Trophoblast cell (in vitro differentiated cells and primary cell): ENCODE data around the gene UBAC2.

Experiments used
- DNase-seq, 2 donors: peaks; one replicate each; pipeline ENCODE4 v3.0.0-alpha.2; 2016
- H2AFZ ChIP-seq: 2 replicates; pipeline ENCODE4 v1.6.1; 2013; ENCODE audit warnings: low read length, moderate library complexity, mild to moderate bottlenecking; ENCODE audit not compliant: insufficient read depth, poor library complexity
- H2AK5ac ChIP-seq: 2 replicates; pipeline ENCODE4 v1.6.1; 2013; ENCODE audit warnings: mild to moderate bottlenecking, low read length
- H2BK120ac ChIP-seq: 2 replicates; pipeline ENCODE4 v1.6.1; 2013; ENCODE audit warnings: low read length, mild to moderate bottlenecking, moderate library complexity; ENCODE audit not compliant: insufficient read depth, poor library complexity
- H2BK12ac ChIP-seq: 2 replicates; pipeline ENCODE4 v1.6.1; 2013; ENCODE audit warnings: mild to moderate bottlenecking, low read length, moderate library complexity
- H2BK5ac ChIP-seq: 2 replicates; pipeline ENCODE4 v1.6.1; 2013; ENCODE audit warnings: low read length, low read depth, moderate library complexity, mild to moderate bottlenecking; ENCODE audit not compliant: poor library complexity
- H3K14ac ChIP-seq: 2 replicates; pipeline ENCODE4 v1.6.1; 2013; ENCODE audit warnings: mild to moderate bottlenecking, low read length
- H3K18ac ChIP-seq: 2 replicates; pipeline ENCODE4 v1.6.1; 2013; ENCODE audit warnings: mild to moderate bottlenecking, low read length
- H3K23ac ChIP-seq: 2 replicates; pipeline ENCODE4 v1.6.1; 2013; ENCODE audit warnings: low read length
- H3K27ac ChIP-seq: 2 replicates; pipeline ENCODE4 v1.5.1; 2013; ENCODE audit warnings: low read depth, mild to moderate bottlenecking, inconsistent platforms, low read length, moderate library complexity
- H3K27me3 ChIP-seq: 2 replicates; pipeline ENCODE4 v1.6.1; 2013; ENCODE audit warnings: inconsistent platforms, mild to moderate bottlenecking, low read length, moderate library complexity; ENCODE audit not compliant: insufficient read depth
- H3K36me3 ChIP-seq, 2 experiments: 1 replicate in 1 of 2; 2 replicates in 1 of 2; pipeline ENCODE4 v1.6.1; 2013; ENCODE audit warnings: low read length in 2 of 2, mild to moderate bottlenecking in 2 of 2, moderate library complexity in 1 of 2; ENCODE audit not compliant: insufficient read depth in 2 of 2, control insufficient read depth in 1 of 2
- H3K4ac ChIP-seq: 2 replicates; pipeline ENCODE4 v1.6.1; 2013; ENCODE audit warnings: low read depth, mild to moderate bottlenecking, low read length, moderate library complexity
- H3K4me1 ChIP-seq, 2 experiments: 1 replicate in 1 of 2; 2 replicates in 1 of 2; pipeline ENCODE4 v1.6.1; 2013; ENCODE audit warnings: low read length in 2 of 2, mild to moderate bottlenecking in 2 of 2, moderate library complexity in 1 of 2; ENCODE audit not compliant: insufficient read depth in 2 of 2, control insufficient read depth in 1 of 2
- H3K4me2 ChIP-seq: 2 replicates; pipeline ENCODE4 v1.6.1; 2013; ENCODE audit warnings: inconsistent platforms, mild to moderate bottlenecking, low read length, moderate library complexity
- H3K4me3 ChIP-seq: 2 replicates; pipeline ENCODE4 v1.5.1; 2013; ENCODE audit warnings: mild to moderate bottlenecking, low read depth, low read length, inconsistent platforms
- H3K79me1 ChIP-seq: one replicate; pipeline ENCODE4 v1.6.1; 2013; ENCODE audit warnings: low read length
- H3K79me2 ChIP-seq: 2 replicates; pipeline ENCODE4 v1.6.1; 2013; ENCODE audit warnings: low read length, mild to moderate bottlenecking; ENCODE audit not compliant: control insufficient read depth, insufficient read depth, poor library complexity
- H3K9ac ChIP-seq: 2 replicates; pipeline ENCODE4 v1.6.1; 2013; ENCODE audit warnings: mild to moderate bottlenecking, low read length
- H3K9me3 ChIP-seq: 2 replicates; pipeline ENCODE4 v1.6.1; 2013; ENCODE audit warnings: low read depth, mild to moderate bottlenecking, control low read depth, inconsistent platforms, low read length; ENCODE audit not compliant: insufficient read depth
- H4K12ac ChIP-seq: 2 replicates; pipeline ENCODE4 v1.6.1; 2013; ENCODE audit warnings: low read depth, mild to moderate bottlenecking, low read length, moderate library complexity
- H4K8ac ChIP-seq: 2 replicates; pipeline ENCODE4 v1.6.1; 2013; ENCODE audit warnings: low read depth, mild to moderate bottlenecking, low read length, moderate library complexity
- H4K91ac ChIP-seq: one replicate; pipeline ENCODE4 v1.6.1; 2013; ENCODE audit warnings: low read depth, mild to moderate bottlenecking, low read length, moderate library complexity
- WGBS: extraction: QIAGEN DNeasy Blood & Tissue Kit; methylation state at CpG from one replicate; pipeline ENCODE4 v1.1.7; 2013; ENCODE audit warnings: missing lambda C conversion rate; ENCODE audit not compliant: insufficient read length, insufficient coverage; ENCODE audit errors: extremely low coverage; 5-methylcytosine and 5-hydroxymethylcytosine counted together

UBAC2 gene

DNA sequence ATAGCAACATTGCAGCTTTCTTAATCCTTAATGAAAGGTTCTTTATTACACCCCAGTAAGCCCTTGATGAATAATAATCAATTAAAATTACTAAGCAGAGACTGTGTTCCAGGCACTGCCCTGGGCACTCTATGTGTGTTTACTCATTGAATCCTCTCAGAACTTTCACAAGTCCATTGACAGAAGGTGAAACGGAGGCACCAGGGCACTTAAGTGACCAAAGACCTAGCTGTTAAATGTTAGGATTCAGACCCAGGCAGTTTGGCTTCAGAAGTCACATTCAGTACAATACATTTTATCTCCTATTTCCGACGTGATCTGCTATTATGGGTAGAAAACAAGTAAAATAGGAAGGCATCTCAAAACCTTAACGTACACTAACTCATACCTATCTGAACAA, 103.9 kb downstream of the UBAC2 start:
- H3K4ac ChIP-seq: no peak overlapping the region
- no peak overlapping the region for H2BK120ac ChIP-seq
- no peak overlapping the region for H3K14ac ChIP-seq
- H3K9ac ChIP-seq: no peak overlapping the region
- no peak overlapping the region for H3K4me3 ChIP-seq
- no peak overlapping the region for H2AFZ ChIP-seq
- H2BK12ac ChIP-seq: no peak overlapping the region
- H2AK5ac ChIP-seq: no peak overlapping the region
- H3K9me3 ChIP-seq: no peaks in the 10 kb centered on the region
- no peak overlapping the region for H4K8ac ChIP-seq
- no peak overlapping the region for H3K18ac ChIP-seq
- H3K27ac ChIP-seq: no peak overlapping the region
- no peak for DNase-seq
- H3K27me3 ChIP-seq: no peaks in the 10 kb centered on the region
- H2BK5ac ChIP-seq: no peak overlapping the region
- H4K91ac ChIP-seq: no peak overlapping the region
- WGBS: no CpG with 5 or more reads among the region's 4 CpGs
- H3K36me3 ChIP-seq: peaks cover 0 to 2% of the 10 kb centered on the region in 2 experiments
- no peaks in the 10 kb centered on the region for H3K79me2 ChIP-seq
- no peak overlapping the region for H4K12ac ChIP-seq
- no peak overlapping the region for H3K23ac ChIP-seq
- H3K4me1 ChIP-seq: peaks cover 5 to 11% of the 10 kb centered on the region in 2 experiments
- no peak overlapping the region for H3K4me2 ChIP-seq
- no peaks in the 10 kb centered on the region for H3K79me1 ChIP-seq

DNA sequence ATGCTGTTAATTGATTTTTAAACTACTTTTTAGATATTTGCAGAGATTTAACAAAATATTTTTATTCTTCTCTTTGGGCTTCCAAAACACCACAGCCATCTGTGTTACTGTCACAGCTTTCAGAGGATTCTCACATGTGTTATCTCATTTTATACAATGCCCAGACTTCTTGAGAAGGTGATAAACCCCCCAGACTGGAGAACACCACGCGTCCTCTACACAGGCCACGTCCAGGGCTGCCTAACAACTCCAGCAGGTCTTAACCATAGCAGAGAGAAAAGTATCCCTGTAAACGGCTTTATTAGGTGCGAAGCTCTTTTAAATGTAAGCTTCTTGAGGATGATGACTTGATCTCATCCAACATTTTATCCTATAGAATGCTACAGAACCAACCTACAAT, 104.5 kb downstream of the UBAC2 start:
- Histone ChIP-seq H2BK120ac (no peak overlapping the region), H2AK5ac (no peak overlapping the region), H3K18ac (no peak overlapping the region), H3K4ac (no peak overlapping the region), H3K9me3 (no peaks in the 10 kb centered on the region), H3K27me3 (no peaks in the 10 kb centered on the region), H3K27ac (no peak overlapping the region), H2BK12ac (no peak overlapping the region), H4K91ac (no peak overlapping the region), H4K12ac (no peak overlapping the region), H3K36me3 (peaks cover 0 to 2% of the 10 kb centered on the region in 2 experiments), H4K8ac (no peak overlapping the region), H3K79me1 (no peaks in the 10 kb centered on the region), H3K4me3 (no peak overlapping the region), H3K23ac (no peak overlapping the region), H3K4me1 (peaks cover under 1 to 7% of the 10 kb centered on the region in 2 experiments), H2BK5ac (no peak overlapping the region), H3K4me2 (no peak overlapping the region), H3K79me2 (no peaks in the 10 kb centered on the region), H3K9ac (no peak overlapping the region), H3K14ac (no peak overlapping the region), H2AFZ (no peak overlapping the region)
- no peak for DNase-seq
- WGBS: no CpG with 5 or more reads among the region's 5 CpGs

DNA sequence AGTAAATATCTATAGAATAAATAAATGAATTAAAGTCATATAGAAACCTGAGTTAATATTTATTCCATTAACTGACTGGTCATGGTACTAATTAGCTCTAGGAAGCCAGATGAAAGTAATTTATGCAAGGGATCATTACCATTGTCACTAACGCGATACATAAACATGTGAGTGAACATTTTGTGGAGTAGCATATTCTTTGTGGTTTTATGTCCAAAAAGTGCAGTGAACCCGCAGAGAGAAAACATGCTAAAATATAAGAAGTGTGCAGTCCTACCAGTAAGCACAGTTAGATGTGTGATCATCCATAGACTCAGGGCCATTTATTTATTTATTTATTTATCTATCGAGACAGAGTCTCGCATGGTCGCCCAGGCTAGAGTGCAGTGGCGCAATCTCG, 104.9 kb downstream of the UBAC2 start:
- Histone ChIP-seq H3K4ac (no peak overlapping the region), H3K4me1 (peaks cover 0 to 7% of the 10 kb centered on the region in 2 experiments), H2AFZ (no peak overlapping the region), H3K79me1 (no peaks in the 10 kb centered on the region), H4K91ac (no peak overlapping the region), H3K79me2 (no peaks in the 10 kb centered on the region), H2BK120ac (no peak overlapping the region), H3K4me3 (no peak overlapping the region), H4K8ac (no peak overlapping the region), H2BK12ac (no peak overlapping the region), H4K12ac (no peak overlapping the region), H3K27ac (no peak overlapping the region), H3K9ac (no peak overlapping the region), H2AK5ac (no peak overlapping the region), H3K27me3 (no peaks in the 10 kb centered on the region), H2BK5ac (no peak overlapping the region), H3K36me3 (peaks cover 0 to 2% of the 10 kb centered on the region in 2 experiments), H3K23ac (no peak overlapping the region), H3K4me2 (no peak overlapping the region), H3K14ac (no peak overlapping the region), H3K18ac (no peak overlapping the region), H3K9me3 (no peaks in the 10 kb centered on the region)
- no peak for DNase-seq
- WGBS: no CpG with 5 or more reads among the region's 8 CpGs

GRCh38 chr13:99307247-99307646, 106.6 kb downstream of the UBAC2 start, which contains the start of gene GPR183:
Gene GPR183 (minus strand): TSS chr13:99307399. CDS start chr13:99296145, 11,254 bp downstream.
- H4K12ac ChIP-seq: no peak within 1 kb of the TSS
- H4K91ac ChIP-seq: no peak within 1 kb of the TSS
- H3K9me3 ChIP-seq: no peaks in the 10 kb centered on the region
- H3K4me2 ChIP-seq: no peak within 1 kb of the TSS
- H2AFZ ChIP-seq: no peak within 1 kb of the TSS
- no peak within 1 kb of the TSS for H3K4ac ChIP-seq
- peak in 1 of 2 donors; percentile 32 for DNase-seq
- no peaks in the 10 kb centered on the region for H3K27me3 ChIP-seq
- H3K27ac ChIP-seq: peak within 1 kb of the TSS; percentile 33
- no peak within 1 kb of the TSS for H3K14ac ChIP-seq
- no peak within 1 kb of the TSS for H3K18ac ChIP-seq
- WGBS: no CpG with 5 or more reads among the region's 4 CpGs
- H3K79me1 ChIP-seq: no peaks in the 10 kb centered on the region
- no peak within 1 kb of the TSS for H4K8ac ChIP-seq
- no peak within 1 kb of the TSS for H3K9ac ChIP-seq
- H3K4me3 ChIP-seq: no peak within 1 kb of the TSS
- no peak within 1 kb of the TSS for H2BK5ac ChIP-seq
- no peak within 1 kb of the TSS for H2BK12ac ChIP-seq
- H3K4me1 ChIP-seq: peaks cover 0 to 4% of the 10 kb centered on the region in 2 experiments
- H3K79me2 ChIP-seq: no peaks in the 10 kb centered on the region
- no peak within 1 kb of the TSS for H2AK5ac ChIP-seq
- H2BK120ac ChIP-seq: no peak within 1 kb of the TSS
- H3K36me3 ChIP-seq: peaks cover 0 to 2% of the 10 kb centered on the region in 2 experiments
- H3K23ac ChIP-seq: no peak within 1 kb of the TSS
